ENCODE data around the gene TRIM54. TPM values are rescaled to one million over a fixed set of nuclear protein-coding genes. Genes with fewer than 3 reads are reported as not detected.

Gene TRIM54
- total RNA-seq, 1 experiment from 2014 or later, result 2.0 TPM

GRCh38 chr2:27356056-27356381 is 73.8 kb downstream of the TRIM54 start (continued):
- TF ChIP-seq CBX3 (IDR thresholded peaks at IDR 0.05; ENCODE audit: low read depth) (no peak), EZH2phosphoT487 (IDR thresholded peaks at IDR 0.05; ENCODE audit: borderline replicate concordance) (no peak), CEBPB (IDR thresholded peaks at IDR 0.05; ENCODE audit: low read depth) (no peak), ZNF274 (IDR thresholded peaks at IDR 0.05; ENCODE audit: low read depth, low read length) (no peak), ATF3 (IDR thresholded peaks at IDR 0.05) (no peak), SRF (IDR thresholded peaks at IDR 0.05; ENCODE audit: low read depth) (no peak), SP1 (IDR thresholded peaks at IDR 0.05; ENCODE audit: low read depth) (no peak; the same call in 1 of the 2 replicates), ZFX (IDR thresholded peaks at IDR 0.05) (no peak)

- H4K20me1 ChIP-seq (ENCODE audit: insufficient read depth), result no peaks in the 10 kb centered on the region
- no TSS peak for BruUV-seq (replicated peaks)
- peaks cover 12 to 28% of the 10 kb centered on the region in 2 experiments for H3K4me1 ChIP-seq (ENCODE audit: control insufficient read depth in 1 of 2, insufficient read depth in 2 of 2, low read length in 2 of 2)
- no peaks in the 10 kb centered on the region for H3K36me3 ChIP-seq (ENCODE audit: control insufficient read depth in 1 of 2, insufficient read depth in 2 of 2, low read length in 2 of 2)
- peaks cover 67% of the 10 kb centered on the region for H3K79me2 ChIP-seq (ENCODE audit: insufficient read depth, low read length)
- H3K9ac ChIP-seq (ENCODE audit: low read length), result peak within 1 kb of the TSS; percentile 99
- H3K27ac ChIP-seq (ENCODE audit: low read depth, low read length), result peak within 1 kb of the TSS; percentile 98
- DNase-seq (ENCODE audit: low read depth, low spot score) (peak; percentile 98), ATAC-seq (peak; percentile 85)
- CTCF ChIA-PET, result interaction anchor here (1.8 kb wide), 1 partner anchor 13 kb away, joined by 7 read pairs; no protein-coding TSS in a partner anchor
- H3K9me3 ChIP-seq (ENCODE audit: control insufficient read depth in 1 of 2, insufficient read depth in 1 of 2, low read depth in 1 of 2, low read length in 2 of 2), result no peaks in the 10 kb centered on the region
- peak within 1 kb of the TSS; percentile 84 for H3K4me2 ChIP-seq (ENCODE audit: low read length)
- H2AFZ ChIP-seq (ENCODE audit: low read depth, low read length, poor library complexity, severe bottlenecking), result peak within 1 kb of the TSS; percentile 35
- peak within 1 kb of the TSS; percentile 99 to 100 for H3K4me3 ChIP-seq (replicated peaks in 1 of 2; ENCODE audit: low read depth in 1 of 2, low read length in 2 of 2)
- H3K27me3 ChIP-seq (ENCODE audit: insufficient read depth, low read length), result no peaks in the 10 kb centered on the region
- POLR2A ChIA-PET, result interaction anchor here (1.3 to 2.5 kb wide), 2 partner anchors 12 to 13 kb away, joined by 3 to 14 read pairs; partner anchors contain the start of genes EIF2B4 and SNX17
- H3K9me2 ChIP-seq (ENCODE audit: insufficient read depth), result no peaks in the 10 kb centered on the region
- intact Hi-C loops (cut with micrococcal nuclease), result loop anchor here (1.0 to 2.0 kb wide), 2 partner anchors 14 to 33 kb away; partner anchors contain the start of genes EIF2B4, MPV17 and SNX17
- RAD21 ChIA-PET (ENCODE audit: low non-redundant PET in 1 of 2, low total read pairs in 2 of 2, uncharacterized antibody in 2 of 2, unreplicated experiment in 2 of 2), result no interaction called here
- TF ChIP-seq ELF1 (IDR thresholded peaks at IDR 0.05; ENCODE audit: borderline replicate concordance, low read depth) (peak; percentile 83), SRF (IDR thresholded peaks at IDR 0.05; ENCODE audit: low read depth) (peak; percentile 94), SIN3A (IDR thresholded peaks at IDR 0.05; ENCODE audit: low read depth) (peak; percentile 79), CBX3 (IDR thresholded peaks at IDR 0.05; ENCODE audit: low read depth) (peak; percentile 50; the same call in 1 of the 2 replicates), JUND (IDR thresholded peaks at IDR 0.05) (no peak), EZH2 (IDR thresholded peaks at IDR 0.05) (no peak), ZNF274 (IDR thresholded peaks at IDR 0.05; ENCODE audit: low read depth, low read length) (no peak), CEBPB (IDR thresholded peaks at IDR 0.05; ENCODE audit: low read depth) (no peak), ZFX (IDR thresholded peaks at IDR 0.05) (peak; percentile 87; the same call in 1 of the 2 replicates), ATF3 (IDR thresholded peaks at IDR 0.05) (no peak), POLR2AphosphoS5 (IDR thresholded peaks at IDR 0.05; ENCODE audit: low read depth, low read length) (peak; percentile 86), YY1 (IDR thresholded peaks at IDR 0.05; ENCODE audit: extremely low read depth, insufficient replicate concordance, low read depth, low read length) (peak; percentile 95), EZH2phosphoT487 (IDR thresholded peaks at IDR 0.05; ENCODE audit: borderline replicate concordance) (no peak), POLR2A (IDR thresholded peaks at IDR 0.05; ENCODE audit: borderline replicate concordance, extremely low read depth, insufficient read depth, insufficient read length) (no peak), RAD21 (IDR thresholded peaks at IDR 0.05; ENCODE audit: low read depth) (no peak)
- TF ChIP-seq, protein P1, sequence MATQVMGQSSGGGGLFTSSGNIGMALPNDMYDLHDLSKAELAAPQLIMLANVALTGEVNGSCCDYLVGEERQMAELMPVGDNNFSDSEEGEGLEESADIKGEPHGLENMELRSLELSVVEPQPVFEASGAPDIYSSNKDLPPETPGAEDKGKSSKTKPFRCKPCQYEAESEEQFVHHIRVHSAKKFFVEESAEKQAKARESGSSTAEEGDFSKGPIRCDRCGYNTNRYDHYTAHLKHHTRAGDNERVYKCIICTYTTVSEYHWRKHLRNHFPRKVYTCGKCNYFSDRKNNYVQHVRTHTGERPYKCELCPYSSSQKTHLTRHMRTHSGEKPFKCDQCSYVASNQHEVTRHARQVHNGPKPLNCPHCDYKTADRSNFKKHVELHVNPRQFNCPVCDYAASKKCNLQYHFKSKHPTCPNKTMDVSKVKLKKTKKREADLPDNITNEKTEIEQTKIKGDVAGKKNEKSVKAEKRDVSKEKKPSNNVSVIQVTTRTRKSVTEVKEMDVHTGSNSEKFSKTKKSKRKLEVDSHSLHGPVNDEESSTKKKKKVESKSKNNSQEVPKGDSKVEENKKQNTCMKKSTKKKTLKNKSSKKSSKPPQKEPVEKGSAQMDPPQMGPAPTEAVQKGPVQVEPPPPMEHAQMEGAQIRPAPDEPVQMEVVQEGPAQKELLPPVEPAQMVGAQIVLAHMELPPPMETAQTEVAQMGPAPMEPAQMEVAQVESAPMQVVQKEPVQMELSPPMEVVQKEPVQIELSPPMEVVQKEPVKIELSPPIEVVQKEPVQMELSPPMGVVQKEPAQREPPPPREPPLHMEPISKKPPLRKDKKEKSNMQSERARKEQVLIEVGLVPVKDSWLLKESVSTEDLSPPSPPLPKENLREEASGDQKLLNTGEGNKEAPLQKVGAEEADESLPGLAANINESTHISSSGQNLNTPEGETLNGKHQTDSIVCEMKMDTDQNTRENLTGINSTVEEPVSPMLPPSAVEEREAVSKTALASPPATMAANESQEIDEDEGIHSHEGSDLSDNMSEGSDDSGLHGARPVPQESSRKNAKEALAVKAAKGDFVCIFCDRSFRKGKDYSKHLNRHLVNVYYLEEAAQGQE (IDR thresholded peaks at IDR 0.05; ENCODE audit: low read depth), result no peak
- TF ChIP-seq, protein P2, sequence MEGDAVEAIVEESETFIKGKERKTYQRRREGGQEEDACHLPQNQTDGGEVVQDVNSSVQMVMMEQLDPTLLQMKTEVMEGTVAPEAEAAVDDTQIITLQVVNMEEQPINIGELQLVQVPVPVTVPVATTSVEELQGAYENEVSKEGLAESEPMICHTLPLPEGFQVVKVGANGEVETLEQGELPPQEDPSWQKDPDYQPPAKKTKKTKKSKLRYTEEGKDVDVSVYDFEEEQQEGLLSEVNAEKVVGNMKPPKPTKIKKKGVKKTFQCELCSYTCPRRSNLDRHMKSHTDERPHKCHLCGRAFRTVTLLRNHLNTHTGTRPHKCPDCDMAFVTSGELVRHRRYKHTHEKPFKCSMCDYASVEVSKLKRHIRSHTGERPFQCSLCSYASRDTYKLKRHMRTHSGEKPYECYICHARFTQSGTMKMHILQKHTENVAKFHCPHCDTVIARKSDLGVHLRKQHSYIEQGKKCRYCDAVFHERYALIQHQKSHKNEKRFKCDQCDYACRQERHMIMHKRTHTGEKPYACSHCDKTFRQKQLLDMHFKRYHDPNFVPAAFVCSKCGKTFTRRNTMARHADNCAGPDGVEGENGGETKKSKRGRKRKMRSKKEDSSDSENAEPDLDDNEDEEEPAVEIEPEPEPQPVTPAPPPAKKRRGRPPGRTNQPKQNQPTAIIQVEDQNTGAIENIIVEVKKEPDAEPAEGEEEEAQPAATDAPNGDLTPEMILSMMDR (IDR thresholded peaks at IDR 0.05 in 2 of 3, conservative IDR thresholded peaks at IDR 0.05 in 1 of 3; ENCODE audit: borderline replicate concordance in 1 of 3, insufficient read depth in 1 of 3, low read depth in 2 of 3, low read length in 2 of 3), result no peak
These were observed 74.4 kb downstream of the TRIM54 start, which contains the start of gene GTF3C2 for GRCh38 chr2:27356382-27357181. Gene GTF3C2, minus strand, starts transcription at chr2:27356764. Its CDS starts 13,210 bp downstream, at chr2:27343554.

Measured in HCT116 (cell line).